Duodenal mucosa (tissue), 2 donors: ENCODE results near the gene CCDC97.
A peak's percentile ranks its signal among the peaks of the same experiment; 100 is the strongest.

Experiments
- H3K27ac ChIP-seq: one replicate; pipeline ENCODE4 v1.7.0; 2013; ENCODE audit warnings: low read depth, low read length
- H3K27me3 ChIP-seq, 2 donors: one replicate each; pipeline ENCODE4 v1.7.0; 2013; ENCODE audit warnings: low read length in 2 of 2, control low read depth in 1 of 2; ENCODE audit not compliant: insufficient read depth in 2 of 2, control insufficient read depth in 1 of 2
- H3K36me3 ChIP-seq, 2 donors: one replicate each; pipeline ENCODE4 v1.7.0; 2013; ENCODE audit warnings: low read length in 2 of 2, control low read depth in 1 of 2; ENCODE audit not compliant: insufficient read depth in 2 of 2, control insufficient read depth in 1 of 2
- H3K4me1 ChIP-seq, 2 donors: one replicate each; pipeline ENCODE4 v1.7.0; 2013; ENCODE audit warnings: low read length in 2 of 2, control low read depth in 1 of 2; ENCODE audit not compliant: insufficient read depth in 2 of 2, control insufficient read depth in 1 of 2
- H3K4me3 ChIP-seq, 2 donors: one replicate each; pipeline ENCODE4 v1.7.0; 2013; ENCODE audit warnings: low read length in 2 of 2, low read depth in 1 of 2
- H3K9ac ChIP-seq, 2 donors: one replicate each; pipeline ENCODE4 v1.7.0; 2013; ENCODE audit warnings: low read length in 2 of 2, low read depth in 1 of 2
- H3K9me3 ChIP-seq, 2 donors: one replicate each; pipeline ENCODE4 v1.7.0; 2013; ENCODE audit warnings: low read length in 2 of 2, control low read depth in 1 of 2; ENCODE audit not compliant: control insufficient read depth in 1 of 2

Gene CCDC97

DNA sequence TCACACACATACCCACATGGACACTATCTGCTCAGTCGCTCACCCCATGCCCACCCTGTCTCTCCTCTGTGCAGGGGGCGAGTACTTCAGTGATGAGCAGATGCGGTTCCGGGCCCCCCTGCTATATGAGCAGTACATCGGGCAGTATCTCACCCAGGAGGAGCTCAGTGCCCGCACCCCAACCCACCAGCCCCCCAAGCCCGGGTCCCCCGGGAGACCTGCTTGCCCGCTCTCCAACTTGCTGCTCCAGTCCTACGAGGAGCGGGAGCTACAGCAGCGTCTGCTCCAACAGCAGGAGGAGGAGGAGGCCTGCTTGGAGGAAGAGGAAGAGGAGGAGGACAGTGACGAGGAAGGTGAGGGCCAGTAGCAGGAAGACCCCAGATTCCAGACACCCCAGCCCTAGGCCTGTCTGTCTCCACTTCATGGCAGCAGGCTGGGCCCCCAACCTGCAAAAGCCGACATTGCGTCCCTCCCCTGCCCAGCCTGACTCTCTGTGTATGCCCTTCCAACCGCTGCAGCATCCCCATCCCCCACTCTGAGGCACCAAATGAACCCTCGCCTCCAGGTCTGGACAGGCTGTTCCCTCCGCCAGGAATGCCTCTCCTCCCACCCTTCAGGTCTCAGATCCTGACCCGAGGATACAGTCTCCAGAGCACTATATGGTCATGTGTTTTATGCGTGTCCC lies 9.7 kb downstream of the CCDC97 start:
- H3K9me3 ChIP-seq, result no peaks in the 10 kb centered on the region
- no peaks in the 10 kb centered on the region for H3K27me3 ChIP-seq
- H3K4me3 ChIP-seq, result no peak overlapping the region
- H3K4me1 ChIP-seq, result peaks cover 17 to 22% of the 10 kb centered on the region in 2 donors
- no peak overlapping the region for H3K9ac ChIP-seq
- peaks cover 43 to 52% of the 10 kb centered on the region in 2 donors for H3K36me3 ChIP-seq
- H3K27ac ChIP-seq, result no peak overlapping the region

DNA sequence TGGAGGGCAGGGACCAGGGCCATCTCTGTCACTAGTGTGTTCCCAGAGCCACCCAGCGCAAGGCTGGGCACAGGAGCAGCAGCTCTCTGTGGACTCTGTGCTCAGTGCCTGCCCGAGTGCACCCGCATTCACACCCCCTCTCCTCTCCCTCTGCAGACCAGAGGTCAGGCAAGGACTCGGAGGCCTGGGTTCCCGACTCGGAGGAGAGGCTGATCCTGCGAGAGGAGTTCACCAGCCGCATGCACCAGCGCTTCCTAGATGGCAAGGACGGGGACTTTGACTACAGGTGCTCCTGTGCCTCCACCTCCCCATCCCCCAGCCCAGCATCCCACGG lies 10.2 kb downstream of the CCDC97 start:
- peaks cover 43 to 52% of the 10 kb centered on the region in 2 donors for H3K36me3 ChIP-seq
- H3K4me1 ChIP-seq, result peaks cover 22 to 27% of the 10 kb centered on the region in 2 donors
- H3K27me3 ChIP-seq, result no peaks in the 10 kb centered on the region
- no peaks in the 10 kb centered on the region for H3K9me3 ChIP-seq
- H3K9ac ChIP-seq, result no peak overlapping the region
- no peak overlapping the region for H3K27ac ChIP-seq
- no peak overlapping the region for H3K4me3 ChIP-seq

DNA sequence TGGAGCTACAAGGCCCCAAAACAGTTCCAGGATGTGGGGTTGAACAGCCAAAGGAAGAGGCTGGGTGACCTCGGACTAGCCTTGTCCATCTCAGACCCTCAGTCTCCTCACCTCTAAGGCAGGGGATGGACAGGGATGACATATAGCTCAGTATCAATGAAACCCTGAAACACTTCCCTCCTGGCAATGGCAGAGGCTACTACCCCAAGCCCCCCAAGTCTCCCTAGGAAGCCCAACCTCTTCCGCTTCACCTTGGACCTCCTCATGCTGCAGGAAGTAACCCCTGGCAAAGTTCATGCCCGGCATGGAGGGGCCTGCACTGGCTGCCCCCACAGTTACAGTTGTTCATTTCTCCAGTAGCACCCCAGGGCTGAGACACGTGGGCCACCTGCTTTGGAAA lies 10.6 kb downstream of the CCDC97 start:
- no peak overlapping the region for H3K27ac ChIP-seq
- peaks cover 22 to 30% of the 10 kb centered on the region in 2 donors for H3K4me1 ChIP-seq
- peaks cover 43 to 52% of the 10 kb centered on the region in 2 donors for H3K36me3 ChIP-seq

DNA sequence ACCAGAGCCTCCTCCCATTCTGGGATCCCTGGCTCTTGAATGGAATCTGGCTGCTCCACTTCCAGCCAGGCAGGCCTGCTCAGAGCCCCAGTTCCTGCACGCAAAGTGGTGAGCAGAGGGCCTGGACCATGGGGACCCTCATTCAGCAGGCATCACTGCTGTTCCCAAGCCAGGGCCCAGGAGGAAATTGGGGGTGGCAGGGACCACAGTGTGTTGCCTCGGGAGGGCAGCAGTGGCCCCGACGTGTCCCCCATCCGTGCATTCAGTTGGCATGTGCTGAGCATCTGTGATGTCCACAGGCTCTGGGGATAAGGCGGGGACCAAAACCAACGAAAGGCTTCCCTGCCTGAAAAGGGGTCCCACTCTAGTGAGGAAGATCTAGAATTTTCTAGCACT lies 11.2 kb downstream of the CCDC97 start:
- peaks cover 38 to 47% of the 10 kb centered on the region in 2 donors for H3K36me3 ChIP-seq
- H3K4me1 ChIP-seq, result peaks cover 24 to 36% of the 10 kb centered on the region in 2 donors
- no peak overlapping the region for H3K9ac ChIP-seq
- H3K27ac ChIP-seq, result no peak overlapping the region
- peaks cover 5 to 8% of the 10 kb centered on the region in 2 donors for H3K27me3 ChIP-seq
- no peaks in the 10 kb centered on the region for H3K9me3 ChIP-seq
- H3K4me3 ChIP-seq, result no peak overlapping the region

More for the DNA sequence above, 10.6 kb downstream of the CCDC97 start:
- Histone ChIP-seq H3K4me3 (no peak overlapping the region), H3K9ac (no peak overlapping the region), H3K9me3 (no peaks in the 10 kb centered on the region), H3K27me3 (peaks cover 0 to 2% of the 10 kb centered on the region in 2 donors)

DNA sequence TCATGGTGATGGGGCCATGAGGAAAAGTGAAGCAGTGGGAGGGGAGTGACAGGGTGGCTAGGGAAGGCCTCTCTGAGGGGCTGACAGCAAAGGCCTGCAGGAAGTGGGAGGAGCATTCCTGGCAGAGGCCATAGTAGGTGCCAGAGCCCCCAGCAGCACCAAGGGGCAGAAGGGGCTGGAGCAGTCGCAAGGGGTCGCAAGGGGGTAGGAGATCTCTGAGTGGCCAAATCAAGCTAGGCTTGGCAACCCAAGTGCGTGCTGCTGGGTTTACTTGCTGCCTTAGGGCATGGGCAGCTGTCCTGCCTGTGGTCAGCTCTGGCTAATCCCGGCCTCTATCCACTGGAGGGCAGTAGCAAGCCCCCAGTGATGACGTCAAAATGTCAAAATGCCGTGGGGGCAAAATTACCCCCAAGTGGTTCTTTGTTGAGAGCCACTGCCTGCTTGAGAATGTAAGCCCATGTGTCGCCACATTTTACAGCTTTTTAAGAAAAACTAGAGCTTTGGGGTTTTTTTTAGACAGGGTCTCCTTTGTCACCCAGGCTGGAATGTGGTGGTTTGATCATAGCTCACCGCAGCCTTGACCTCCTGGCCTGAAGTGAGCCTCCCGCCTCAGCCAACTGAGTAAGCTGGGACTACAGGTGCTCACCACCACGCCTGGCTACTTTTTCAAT lies 11.8 kb downstream of the CCDC97 start:
- H3K4me3 ChIP-seq, result no peak overlapping the region
- H3K27me3 ChIP-seq, result peaks cover 8 to 9% of the 10 kb centered on the region in 2 donors
- peaks cover 33 to 42% of the 10 kb centered on the region in 2 donors for H3K36me3 ChIP-seq
- no peak overlapping the region for H3K9ac ChIP-seq
- no peak overlapping the region for H3K27ac ChIP-seq
- H3K9me3 ChIP-seq, result no peaks in the 10 kb centered on the region
- H3K4me1 ChIP-seq, result peaks cover 29 to 42% of the 10 kb centered on the region in 2 donors

DNA sequence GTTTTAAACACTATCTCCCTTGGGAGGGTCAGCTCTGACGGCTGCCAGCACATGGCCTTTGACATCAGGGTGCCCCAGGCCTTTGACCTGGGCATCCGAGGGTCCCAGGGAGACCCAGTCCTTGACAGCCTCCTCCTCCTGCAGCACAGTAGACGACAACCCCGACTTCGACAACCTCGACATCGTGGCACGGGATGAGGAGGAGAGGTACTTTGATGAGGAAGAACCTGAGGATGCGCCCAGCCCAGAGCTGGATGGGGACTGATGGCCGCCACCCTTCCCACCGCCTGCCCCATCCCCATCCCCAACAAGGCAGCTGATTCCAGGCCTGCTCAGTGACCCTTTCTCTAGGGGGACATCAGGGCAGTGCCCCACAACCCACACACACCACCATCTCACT lies 12.5 kb downstream of the CCDC97 start:
- H3K36me3 ChIP-seq, result peaks cover 26 to 35% of the 10 kb centered on the region in 2 donors
- H3K9ac ChIP-seq, result peak overlapping the region in 1 of 2 donors; percentile 36
- peaks cover 36 to 49% of the 10 kb centered on the region in 2 donors for H3K4me1 ChIP-seq
- H3K4me3 ChIP-seq, result no peak overlapping the region
- H3K9me3 ChIP-seq, result no peaks in the 10 kb centered on the region
- H3K27me3 ChIP-seq, result peaks cover 8 to 9% of the 10 kb centered on the region in 2 donors
- peak overlapping the region; percentile 71 for H3K27ac ChIP-seq

DNA sequence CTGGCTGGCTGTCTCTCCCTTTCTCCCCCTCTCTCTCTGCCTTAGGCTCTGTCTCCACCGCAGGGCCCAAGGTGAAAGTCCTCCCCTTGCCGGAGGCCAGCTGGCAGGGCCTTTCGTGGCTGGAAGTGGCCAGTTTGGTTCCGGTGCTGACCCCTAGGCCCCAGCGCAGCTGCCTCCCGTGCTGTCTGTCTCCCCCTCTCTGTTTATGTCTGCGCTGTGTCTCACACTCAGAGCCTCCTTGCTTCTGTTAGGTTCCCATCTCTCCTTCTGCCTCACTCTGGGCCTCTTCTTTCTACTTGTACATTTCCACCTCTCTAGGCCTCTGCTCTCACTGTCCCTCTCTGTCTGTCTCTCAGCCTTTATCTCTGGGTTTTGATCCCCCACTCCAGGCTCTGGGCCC lies 13.1 kb downstream of the CCDC97 start:
- Histone ChIP-seq H3K9me3 (no peaks in the 10 kb centered on the region), H3K4me1 (peaks cover 42 to 55% of the 10 kb centered on the region in 2 donors), H3K9ac (peak overlapping the region in 1 of 2 donors; percentile 36), H3K27ac (peak overlapping the region; percentile 71), H3K27me3 (peaks cover 9 to 11% of the 10 kb centered on the region in 2 donors), H3K36me3 (peaks cover 25 to 35% of the 10 kb centered on the region in 2 donors), H3K4me3 (no peak overlapping the region)

DNA sequence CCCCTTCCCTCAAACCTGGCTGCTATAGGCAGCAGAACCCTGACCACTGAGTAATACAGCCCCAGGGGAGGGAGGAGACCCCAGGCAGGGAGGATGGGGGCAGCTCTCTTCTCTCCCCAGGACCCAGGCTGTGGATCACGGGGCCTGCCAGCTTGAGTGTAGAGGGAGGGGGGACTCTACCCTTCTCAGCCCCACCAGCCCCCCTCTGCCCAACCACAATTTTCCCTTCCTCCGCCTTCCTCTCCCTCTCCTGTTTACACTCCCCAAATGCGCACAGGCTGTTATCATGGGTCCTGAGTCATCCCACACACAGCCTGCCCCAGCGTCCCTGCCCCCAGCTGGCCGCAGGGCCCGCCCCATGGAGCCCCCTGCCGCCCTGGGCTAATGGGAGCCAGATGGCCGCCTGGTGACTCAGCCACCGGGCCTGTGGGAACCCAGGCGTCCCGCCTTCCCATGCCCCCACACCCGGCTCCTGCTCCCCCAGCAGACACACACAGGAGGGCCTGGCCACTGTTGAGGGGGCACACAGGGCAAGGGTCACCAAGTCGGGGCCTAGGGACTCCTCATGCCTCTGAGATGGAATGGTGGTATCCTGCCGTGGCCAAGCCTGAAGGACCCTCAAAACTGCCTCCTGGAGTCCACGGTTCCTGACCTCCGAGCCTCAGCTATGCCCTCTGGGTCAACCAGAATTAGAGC lies 13.6 kb downstream of the CCDC97 start:
- H3K9me3 ChIP-seq, result no peaks in the 10 kb centered on the region

DNA sequence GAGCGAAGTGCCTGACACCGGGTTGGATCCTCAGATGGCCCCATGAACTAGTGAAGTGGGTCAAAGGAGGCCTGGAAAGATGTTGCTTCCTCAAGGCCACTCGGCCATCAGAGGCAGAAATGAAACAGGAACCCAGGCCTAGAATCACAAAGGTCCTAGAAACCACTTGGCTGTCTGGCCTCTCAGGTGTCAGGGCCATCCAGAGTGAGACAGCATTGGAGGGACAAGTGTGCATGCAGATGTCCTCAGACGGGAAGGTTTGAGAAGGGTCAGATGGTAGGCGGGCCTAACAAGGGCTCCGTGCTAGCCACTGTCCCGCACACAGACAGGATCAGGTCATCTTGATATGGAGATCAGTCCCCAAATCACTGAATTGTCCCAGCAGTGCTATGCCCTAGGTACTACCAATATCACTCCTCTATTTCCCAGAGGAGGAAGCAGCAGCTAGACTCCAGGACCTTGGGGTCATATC lies 14.3 kb downstream of the CCDC97 start:
- peak overlapping the region; percentile 72 for H3K27ac ChIP-seq
- H3K9me3 ChIP-seq, result no peaks in the 10 kb centered on the region
- peaks cover 14 to 24% of the 10 kb centered on the region in 2 donors for H3K36me3 ChIP-seq
- peaks cover 9 to 12% of the 10 kb centered on the region in 2 donors for H3K27me3 ChIP-seq
- peak overlapping the region in 1 of 2 donors; percentile 26 for H3K9ac ChIP-seq
- H3K4me1 ChIP-seq, result peaks cover 49 to 67% of the 10 kb centered on the region in 2 donors
- H3K4me3 ChIP-seq, result no peak overlapping the region

More for the DNA sequence above, 13.6 kb downstream of the CCDC97 start:
- Histone ChIP-seq H3K27me3 (peaks cover 9 to 12% of the 10 kb centered on the region in 2 donors), H3K36me3 (peaks cover 21 to 31% of the 10 kb centered on the region in 2 donors), H3K9ac (peak overlapping the region in 1 of 2 donors; percentile 36), H3K4me3 (no peak overlapping the region), H3K4me1 (peaks cover 47 to 60% of the 10 kb centered on the region in 2 donors), H3K27ac (peak overlapping the region; percentile 72)
